Psoas muscle (tissue), 8 donors: ENCODE results near the gene SSNA1. TPM values are rescaled to one million over a fixed set of nuclear protein-coding genes. Genes with fewer than 3 reads are reported as not detected.
A peak's percentile ranks its signal among the peaks of the same experiment; 100 is the strongest.

Experiments used
- ATAC-seq, 4 donors: fragments of 200-7000 bp; cut with Tn5 transposase; one replicate each; pipeline ENCODE4 v1.9.1; 2020; ENCODE audit warnings: moderate library complexity in 3 of 4, mild to moderate bottlenecking in 2 of 4
- DNase-seq, 2 donors: peaks; one replicate each; pipeline ENCODE4 v3.0.0-alpha.2; 2020
- H3K27ac ChIP-seq: fragments of 200-600 bp; one replicate; pipeline ENCODE4 v1.8.0; 2022
- H3K27me3 ChIP-seq, 3 donors: fragments of 200-600 bp in 1 of 3; one replicate each; pipeline versions ENCODE4 v1.6.1 to v1.8.0; 2013 to 2022; ENCODE audit warnings: low read length in 2 of 3, mild to moderate bottlenecking in 2 of 3, moderate library complexity in 1 of 3; ENCODE audit not compliant: insufficient read depth in 3 of 3
- H3K36me3 ChIP-seq, 2 donors: fragments of 200-600 bp in 1 of 2; one replicate each; pipeline versions ENCODE4 v1.6.1 to v1.8.0; 2013 to 2022; ENCODE audit warnings: low read depth in 1 of 2, mild to moderate bottlenecking in 1 of 2, moderate library complexity in 1 of 2; ENCODE audit not compliant: insufficient read depth in 1 of 2
- H3K4me1 ChIP-seq: fragments of 200-600 bp; one replicate; pipeline ENCODE4 v1.8.0; 2022
- H3K4me3 ChIP-seq: fragments of 200-600 bp; one replicate; pipeline ENCODE4 v1.8.0; 2022; ENCODE audit warnings: mild to moderate bottlenecking
- H3K9me3 ChIP-seq: fragments of 200-600 bp; one replicate; pipeline ENCODE4 v1.8.0; 2022
- CTCF ChIP-seq: fragments of 200-600 bp; IDR thresholded peaks from one replicate; pipeline ENCODE4 v1.8.0; 2022; ENCODE audit warnings: antibody characterized with exemption
- whole genome bisulfite sequencing, 3 donors: extraction: QIAGEN DNeasy Blood & Tissue Kit; methylation state at CpG; one replicate each; pipeline versions ENCODE4 v1.1.6 to v1.1.7; 2013; 5-methylcytosine and 5-hydroxymethylcytosine counted together
- intact Hi-C, 2 donors: fragments of 100-400 bp; cut with DNase I; formaldehyde crosslinking; loops; one replicate each; pipeline versions ENCODE4 v1.11.0 to v1.14.2; 2022
- polyA plus RNA-seq, 3 donors: library from polyadenylated mRNA; stranded (reverse); fragments of 200-250 nt; gene quantifications; one replicate each; pipeline ENCODE4 v1.2.3, GENCODE V29; 2013
- total RNA-seq, 4 donors: library from RNA; stranded (reverse); fragmentation: NEBNext Ultra II Directional in 2 of 4; extraction: Animal tissue kit (Norgen Biotek cat#: 25700) in 2 of 4; gene quantifications; one replicate each; pipeline versions ENCODE4 v1.2.1 to v1.2.4, GENCODE V29; 2021 to 2023
- donor health status: healthy with polysubstance abuse.
- donor health status: DM: no; HTN: no; CAD: no; lungs with moderate emphysema.
- donor health status: Bipolar disorder and iron deficiency.
- donor health status: healthy.
- donor health status: DM: yes; HTN: yes; CAD: no.
- donor health status: DM: no; HTN: no; CAD: no.
- donor health status: DM: no; HTN: no; CAD: no.
- donor health status: DM: yes; HTN: yes; CAD: no.

Gene SSNA1
- total and polyA plus RNA-seq, 7 donors, result 51.5 to 176 (median 65.4) TPM

- peaks cover 0 to 12% of the 10 kb centered on the region in 2 donors for H3K36me3 ChIP-seq
- intact Hi-C loops, result no loop called here
- TF ChIP-seq CTCF, result no peak
- H3K9me3 ChIP-seq, result no peaks in the 10 kb centered on the region
- H3K27me3 ChIP-seq, result no peaks in the 10 kb centered on the region
- no peak overlapping the region for H3K4me3 ChIP-seq
- ATAC-seq, result no peak
- DNase-seq, result no peak
- no peak overlapping the region for H3K27ac ChIP-seq
- 82 to 88% (median 85%) methylated on average over 12 of the region's 12 CpGs for WGBS, 3 donors
- peaks cover 7% of the 10 kb centered on the region for H3K4me1 ChIP-seq
Observed at GRCh38 chr9:137218754-137219271, 30.3 kb downstream of the SSNA1 start.

DNA sequence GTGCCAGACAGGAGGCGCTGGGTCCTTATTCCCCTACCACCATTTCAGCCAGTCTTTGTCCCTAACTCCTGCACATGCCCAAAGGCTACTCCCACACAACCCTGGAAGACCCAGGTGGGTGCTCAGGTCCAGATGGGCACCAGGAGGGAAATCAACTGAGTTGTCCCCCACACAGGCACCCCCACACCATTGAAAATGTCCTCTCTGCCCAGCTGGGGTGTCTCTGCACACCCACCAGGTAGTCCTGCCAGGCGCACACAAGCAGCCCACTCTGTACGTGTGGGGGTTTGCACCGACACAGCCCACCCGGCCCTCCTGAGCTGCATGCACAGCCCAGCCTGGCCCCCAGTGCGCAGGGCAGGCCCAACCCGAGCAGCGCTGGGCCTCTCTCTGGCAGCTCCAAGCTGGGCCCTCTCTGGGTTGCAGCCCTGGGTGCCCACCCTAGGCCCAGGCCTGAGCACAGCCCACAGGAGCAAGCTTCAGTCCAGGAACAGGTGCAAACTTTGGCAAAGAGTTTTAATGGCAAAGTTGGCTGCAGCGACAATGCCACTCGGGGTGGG lies 31.4 kb downstream of the SSNA1 start:
- Histone ChIP-seq H3K4me1 (peaks cover 11% of the 10 kb centered on the region), H3K4me3 (no peak overlapping the region), H3K27me3 (no peaks in the 10 kb centered on the region), H3K36me3 (peaks cover 0 to 10% of the 10 kb centered on the region in 2 donors), H3K9me3 (no peaks in the 10 kb centered on the region), H3K27ac (no peak overlapping the region)
- intact Hi-C loops, result no loop called here
- no peak for TF ChIP-seq CTCF
- no peak for DNase-seq
- WGBS, 3 donors, result 77 to 82% (median 80%) methylated on average over 10 of the region's 10 CpGs
- no peak for ATAC-seq

- ATAC-seq, result no peak
- H3K9me3 ChIP-seq, result no peaks in the 10 kb centered on the region
- peaks cover 11% of the 10 kb centered on the region for H3K4me1 ChIP-seq
- peaks cover 0 to 4% of the 10 kb centered on the region in 2 donors for H3K36me3 ChIP-seq
- no peak overlapping the region for H3K27ac ChIP-seq
- intact Hi-C loops, result no loop called here
- DNase-seq, result no peak
- WGBS, 3 donors, result 86 to 91% (median 90%) methylated on average over 47 to 52 of the region's 52 CpGs
- no peaks in the 10 kb centered on the region for H3K27me3 ChIP-seq
- no peak for TF ChIP-seq CTCF
- H3K4me3 ChIP-seq, result no peak overlapping the region
Observed at GRCh38 chr9:137220317-137221094, 32.0 kb downstream of the SSNA1 start.

DNA sequence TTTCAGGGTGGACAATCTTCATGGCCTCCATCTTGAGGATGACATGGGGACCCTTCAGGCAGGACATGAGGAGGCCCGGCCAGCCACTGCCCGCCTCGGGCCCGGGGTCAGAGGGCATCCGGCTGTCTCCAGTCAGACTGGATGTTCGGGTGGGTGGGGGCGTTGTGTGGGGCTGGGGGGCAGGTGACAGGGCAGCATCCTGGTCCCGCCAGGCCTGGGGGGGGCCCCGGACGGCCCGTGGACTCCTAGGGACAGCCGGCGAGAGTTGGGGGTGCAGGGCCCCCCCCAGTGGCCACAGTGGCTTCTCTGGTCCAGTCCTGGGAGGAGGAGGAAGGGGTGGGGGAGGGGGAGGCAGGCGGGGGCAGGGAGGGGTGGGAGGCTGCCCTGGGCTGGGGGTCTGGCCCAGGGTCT lies 32.6 kb downstream of the SSNA1 start:
- intact Hi-C loops, result no loop called here
- DNase-seq, result no peak
- Histone ChIP-seq H3K36me3 (no peaks in the 10 kb centered on the region), H3K27ac (no peak overlapping the region), H3K27me3 (no peaks in the 10 kb centered on the region), H3K9me3 (no peaks in the 10 kb centered on the region), H3K4me1 (peaks cover 11% of the 10 kb centered on the region), H3K4me3 (peak overlapping the region; percentile 57)
- ATAC-seq, result no peak
- 69 to 79% (median 76%) methylated on average over 13 to 14 of the region's 14 CpGs for WGBS, 3 donors
- no peak for TF ChIP-seq CTCF
